Caco-2 (cell line): ENCODE data around the gene ANO8. TPM values are rescaled to one million over a fixed set of nuclear protein-coding genes. Genes with fewer than 3 reads are reported as not detected.

Experiments
- BruUV-seq: library from RNA; stranded (reverse); fragments of 400-500 nt; replicated peaks from 2 replicates; lab custom pipeline; 2021; lab: Mats Ljungman, UMichigan
- CTCF ChIA-PET: fragments of 300-600 bp; sonication (Branson Sonifier 250); formaldehyde crosslinking; loops from one replicate; lab custom pipeline; 2022; ENCODE audit warnings: antibody characterized with exemption; lab: Charles Lee
- POLR2A ChIA-PET: fragments of 300-600 bp; sonication (Branson Sonifier 250); formaldehyde crosslinking; loops from one replicate; lab custom pipeline; 2022; ENCODE audit warnings: antibody characterized with exemption; lab: Charles Lee
- DNase-seq, 2 experiments: peaks; one replicate each; pipeline versions ENCODE4 v3.0.0 to v3.0.0-alpha.2; 2020 to 2022
- H3K27me3 ChIP-seq: replicated peaks from 2 replicates; pipeline ENCODE4 v1.6.0; 2011; ENCODE audit warnings: low read length; ENCODE audit not compliant: control insufficient read depth, insufficient read depth
- H3K36me3 ChIP-seq: 2 replicates; pipeline ENCODE4 v1.5.1; 2011; ENCODE audit warnings: low read length; ENCODE audit not compliant: control insufficient read depth, insufficient read depth
- H3K4me1 ChIP-seq: fragments of 250-450 bp; sonication (Bioruptor Pico); 2 replicates; pipeline ENCODE4 v1.5.1; 2020; ENCODE audit warnings: mild to moderate bottlenecking
- H3K4me3 ChIP-seq: 2 replicates; pipeline ENCODE4 v1.5.1; 2011; ENCODE audit warnings: low read depth, mild to moderate bottlenecking, control low read depth, low read length
- H3K9me3 ChIP-seq: fragments of 250-450 bp; sonication (Bioruptor Pico); 2 replicates; pipeline ENCODE4 v1.5.1; 2020; ENCODE audit warnings: mild to moderate bottlenecking, moderate library complexity
- H3K27ac Mint-ChIP-seq: one replicate; pipeline ENCODE4 v1.8.0; 2022; ENCODE audit warnings: mixed read lengths; ENCODE audit not compliant: unreplicated experiment
- H3K27me3 Mint-ChIP-seq: one replicate; pipeline ENCODE4 v1.8.0; 2022; ENCODE audit warnings: mixed read lengths; ENCODE audit not compliant: insufficient read depth, unreplicated experiment
- H3K36me3 Mint-ChIP-seq: one replicate; pipeline ENCODE4 v1.8.0; 2022; ENCODE audit warnings: mild to moderate bottlenecking, mixed read lengths; ENCODE audit not compliant: insufficient read depth, unreplicated experiment
- H3K4me1 Mint-ChIP-seq: one replicate; pipeline ENCODE4 v1.8.0; 2022; ENCODE audit warnings: low read depth, mixed read lengths; ENCODE audit not compliant: unreplicated experiment
- H3K4me3 Mint-ChIP-seq: one replicate; pipeline ENCODE4 v1.8.0; 2022; ENCODE audit warnings: mild to moderate bottlenecking, moderate library complexity, mixed read lengths; ENCODE audit not compliant: unreplicated experiment
- H3K9me3 Mint-ChIP-seq: one replicate; pipeline ENCODE4 v1.8.0; 2022; ENCODE audit warnings: mixed read lengths; ENCODE audit not compliant: unreplicated experiment
- intact Hi-C: fragments of 100-400 bp; cut with micrococcal nuclease; formaldehyde crosslinking; loops from one replicate; pipeline ENCODE4 v1.10.0; 2022; ENCODE audit not compliant: unreplicated experiment
- total RNA-seq: library from RNA; stranded (reverse); gene quantifications from 2 replicates; pipeline ENCODE4 v1.2.3, GENCODE V29; 2022
- TF ChIP-seq, protein P1 (sequence below), 2 experiments: fragments of 200-600 bp in 1 of 2; IDR thresholded peaks; 1 replicate in 1 of 2; 2 replicates in 1 of 2; pipeline versions ENCODE4 v1.5.1 to v1.8.0; 2011 to 2022; ENCODE audit warnings: antibody characterized with exemption in 1 of 2, control low read depth in 1 of 2, inconsistent platforms in 1 of 2, low read depth in 1 of 2, low read length in 1 of 2, mild to moderate bottlenecking in 1 of 2, moderate library complexity in 1 of 2; ENCODE audit not compliant: insufficient read depth in 1 of 2, severe bottlenecking in 1 of 2, unreplicated experiment in 1 of 2

The ANO8 gene
- total RNA-seq, 1 experiment from 2014 or later, result 11.5 TPM

- TF ChIP-seq, protein P1, sequence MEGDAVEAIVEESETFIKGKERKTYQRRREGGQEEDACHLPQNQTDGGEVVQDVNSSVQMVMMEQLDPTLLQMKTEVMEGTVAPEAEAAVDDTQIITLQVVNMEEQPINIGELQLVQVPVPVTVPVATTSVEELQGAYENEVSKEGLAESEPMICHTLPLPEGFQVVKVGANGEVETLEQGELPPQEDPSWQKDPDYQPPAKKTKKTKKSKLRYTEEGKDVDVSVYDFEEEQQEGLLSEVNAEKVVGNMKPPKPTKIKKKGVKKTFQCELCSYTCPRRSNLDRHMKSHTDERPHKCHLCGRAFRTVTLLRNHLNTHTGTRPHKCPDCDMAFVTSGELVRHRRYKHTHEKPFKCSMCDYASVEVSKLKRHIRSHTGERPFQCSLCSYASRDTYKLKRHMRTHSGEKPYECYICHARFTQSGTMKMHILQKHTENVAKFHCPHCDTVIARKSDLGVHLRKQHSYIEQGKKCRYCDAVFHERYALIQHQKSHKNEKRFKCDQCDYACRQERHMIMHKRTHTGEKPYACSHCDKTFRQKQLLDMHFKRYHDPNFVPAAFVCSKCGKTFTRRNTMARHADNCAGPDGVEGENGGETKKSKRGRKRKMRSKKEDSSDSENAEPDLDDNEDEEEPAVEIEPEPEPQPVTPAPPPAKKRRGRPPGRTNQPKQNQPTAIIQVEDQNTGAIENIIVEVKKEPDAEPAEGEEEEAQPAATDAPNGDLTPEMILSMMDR (IDR thresholded peaks at IDR 0.05; ENCODE audit: insufficient read depth in 1 of 2, low read depth in 1 of 2, low read length in 1 of 2, severe bottlenecking in 1 of 2, unreplicated experiment in 1 of 2), result no peak
- intact Hi-C loops, result loop anchor here (5.0 kb wide), 1 partner anchor 34 kb away; no protein-coding TSS in a partner anchor
- Mint-ChIP-seq H3K27ac (no peak overlapping the region), H3K4me3 (no peak overlapping the region), H3K9me3 (no peaks in the 10 kb centered on the region), H3K4me1 (no peaks in the 10 kb centered on the region), H3K36me3 (peaks cover 35% of the 10 kb centered on the region), H3K27me3 (no peaks in the 10 kb centered on the region)
- Histone ChIP-seq H3K4me3 (no peak overlapping the region), H3K4me1 (peaks cover 20% of the 10 kb centered on the region), H3K9me3 (no peaks in the 10 kb centered on the region), H3K27me3 (no peaks in the 10 kb centered on the region), H3K36me3 (no peaks in the 10 kb centered on the region; the same call in none of the 2 replicates)
- DNase-seq, result no peak
- POLR2A ChIA-PET, result interaction anchor here (0.9 kb wide), 1 partner anchor 17 kb away, joined by 4 read pairs; no protein-coding TSS in a partner anchor
- CTCF ChIA-PET, result interaction anchor here (0.5 to 1.7 kb wide), 3 partner anchors 10 to 34 kb away, joined by 3 to 7 read pairs (median 7); partner anchors contain the start of gene MRPL34
- BruUV-seq, result no TSS peak
Observed at GRCh38 chr19:17325881-17326594, 8.6 kb downstream of the ANO8 start.

DNA sequence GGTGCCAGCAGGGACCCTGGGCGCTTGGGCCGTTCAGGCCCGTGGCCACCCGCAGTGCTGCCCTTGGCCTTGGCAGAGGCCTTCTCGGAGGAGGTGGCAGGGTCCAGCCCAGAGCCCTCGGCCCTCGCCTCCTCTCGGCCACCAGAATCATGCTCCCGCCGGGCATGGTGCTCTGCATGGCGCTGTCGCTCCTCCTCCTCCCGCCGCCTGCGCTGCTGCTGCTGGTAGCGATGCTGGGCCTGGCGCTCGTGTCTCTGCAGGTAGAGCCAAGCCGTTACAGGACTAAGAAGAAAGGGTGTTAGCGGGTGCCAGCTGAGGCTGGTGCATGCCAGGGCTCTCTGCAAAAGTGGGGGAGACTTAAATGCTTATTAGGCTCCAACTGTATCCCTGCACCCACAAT lies 9.5 kb downstream of the ANO8 start:
- no peak for DNase-seq
- H3K4me3 Mint-ChIP-seq, result no peak overlapping the region
- H3K36me3 Mint-ChIP-seq, result peaks cover 36% of the 10 kb centered on the region
- ChIA-PET CTCF (interaction anchor here (1.1 kb wide), 1 partner anchor 33 kb away, joined by 3 read pairs; no protein-coding TSS in a partner anchor), POLR2A (interaction anchor here (0.6 kb wide), 1 partner anchor 968 kb away, joined by 5 read pairs; no protein-coding TSS in a partner anchor)
- H3K9me3 Mint-ChIP-seq, result no peaks in the 10 kb centered on the region
- intact Hi-C loops, result loop anchor here (5.0 kb wide), 1 partner anchor 33 kb away; no protein-coding TSS in a partner anchor
- no peak overlapping the region for H3K27ac Mint-ChIP-seq
- H3K27me3 ChIP-seq, result no peaks in the 10 kb centered on the region
- H3K36me3 ChIP-seq, result no peaks in the 10 kb centered on the region; the same call in 1 of the 2 replicates
- no TSS peak for BruUV-seq
- no peaks in the 10 kb centered on the region for H3K9me3 ChIP-seq
- H3K4me1 Mint-ChIP-seq, result no peaks in the 10 kb centered on the region
- H3K27me3 Mint-ChIP-seq, result no peaks in the 10 kb centered on the region
- no peak overlapping the region for H3K4me3 ChIP-seq
- H3K4me1 ChIP-seq, result peaks cover 20% of the 10 kb centered on the region
- TF ChIP-seq, protein P1 (IDR thresholded peaks at IDR 0.05; ENCODE audit: insufficient read depth in 1 of 2, low read depth in 1 of 2, low read length in 1 of 2, severe bottlenecking in 1 of 2, unreplicated experiment in 1 of 2), result no peak

GRCh38 chr19:17324357-17325114 lies 10.1 kb downstream of the ANO8 start:
- POLR2A ChIA-PET, result interaction anchor here (0.6 kb wide), 1 partner anchor 968 kb away, joined by 5 read pairs; no protein-coding TSS in a partner anchor
- TF ChIP-seq, protein P1 (IDR thresholded peaks at IDR 0.05; ENCODE audit: insufficient read depth in 1 of 2, low read depth in 1 of 2, low read length in 1 of 2, severe bottlenecking in 1 of 2, unreplicated experiment in 1 of 2), result no peak
- CTCF ChIA-PET, result no interaction called here
- Mint-ChIP-seq H3K4me1 (no peaks in the 10 kb centered on the region), H3K36me3 (peaks cover 39% of the 10 kb centered on the region), H3K4me3 (no peak overlapping the region), H3K27me3 (no peaks in the 10 kb centered on the region), H3K27ac (no peak overlapping the region), H3K9me3 (no peaks in the 10 kb centered on the region)
- H3K36me3 ChIP-seq, result no peaks in the 10 kb centered on the region; the same call in 1 of the 2 replicates
- DNase-seq, result no peak
- H3K9me3 ChIP-seq, result no peaks in the 10 kb centered on the region
- intact Hi-C loops, result loop anchor here (5.0 kb wide), 1 partner anchor 32 kb away; no protein-coding TSS in a partner anchor
- H3K4me1 ChIP-seq, result peaks cover 17% of the 10 kb centered on the region
- H3K27me3 ChIP-seq, result no peaks in the 10 kb centered on the region
- H3K4me3 ChIP-seq, result no peak overlapping the region
- BruUV-seq, result TSS peak; percentile 15
